WTC11 (cell line): ENCODE data around the gene RHOJ. TPM values are rescaled to one million over a fixed set of nuclear protein-coding genes. Genes with fewer than 3 reads are reported as not detected.
A peak's percentile ranks its signal among the peaks of the same experiment; 100 is the strongest.

Source experiments
- ATAC-seq: fragments of 200-7000 bp; cut with Tn5 transposase; 2 replicates; pipeline ENCODE4 v1.10.0; 2021; ENCODE audit warnings: mild to moderate bottlenecking, moderate library complexity
- CTCF ChIA-PET: fragments of 300-600 bp; sonication (Branson Sonifier 250); formaldehyde crosslinking; loops from one replicate; lab custom pipeline; 2021; ENCODE audit warnings: antibody characterized with exemption; lab: Charles Lee
- POLR2A ChIA-PET: fragments of 350-600 bp; sonication (Branson Sonifier 250); formaldehyde crosslinking; loops from one replicate; lab custom pipeline; 2021; ENCODE audit warnings: antibody characterized with exemption; lab: Charles Lee
- DNase-seq: peaks from one replicate; pipeline ENCODE4 v3.0.0; 2021; ENCODE audit warnings: low spot score
- H3K27ac Mint-ChIP-seq: 2 replicates; pipeline ENCODE4 v1.8.0; 2021; ENCODE audit warnings: mixed read lengths
- H3K27me3 Mint-ChIP-seq: 2 replicates; pipeline ENCODE4 v1.8.0; 2021; ENCODE audit warnings: low read depth, mild to moderate bottlenecking, moderate library complexity, mixed read lengths
- H3K36me3 Mint-ChIP-seq: 2 replicates; pipeline ENCODE4 v1.8.0; 2021; ENCODE audit warnings: mixed read lengths
- H3K4me1 Mint-ChIP-seq: 2 replicates; pipeline ENCODE4 v1.8.0; 2022; ENCODE audit warnings: mixed read lengths
- H3K4me3 Mint-ChIP-seq: 2 replicates; pipeline ENCODE4 v1.8.0; 2021; ENCODE audit warnings: mild to moderate bottlenecking, moderate library complexity, mixed read lengths
- H3K9me3 Mint-ChIP-seq: 2 replicates; pipeline ENCODE4 v1.8.0; 2021; ENCODE audit warnings: mixed read lengths
- CDX4 ChIP-seq: fragments of 250-450 bp; sonication (Bioruptor Pico); IDR thresholded peaks from 2 replicates; pipeline ENCODE4 v1.9.0; 2021; ENCODE audit warnings: moderate library complexity, mild to moderate bottlenecking, inconsistent platforms, borderline replicate concordance
- CTCF ChIP-seq: fragments of 200-600 bp; IDR thresholded peaks from 2 replicates; pipeline ENCODE4 v1.8.0; 2022; ENCODE audit warnings: antibody characterized with exemption
- EMX1 ChIP-seq: fragments of 250-450 bp; sonication (Bioruptor Pico); IDR thresholded peaks from 2 replicates; pipeline ENCODE4 v1.8.0; 2021; ENCODE audit warnings: mild to moderate bottlenecking
- FOXJ3 ChIP-seq: sonication (generic); formaldehyde crosslinking; IDR thresholded peaks from 2 replicates; pipeline ENCODE4 v1.9.0; 2021; ENCODE audit warnings: missing genetic modification reagents, mild to moderate bottlenecking, borderline replicate concordance
- FOXP4 ChIP-seq: sonication (generic); formaldehyde crosslinking; IDR thresholded peaks from 2 replicates; pipeline ENCODE4 v1.8.0; 2022; ENCODE audit warnings: mild to moderate bottlenecking, missing genetic modification reagents
- HMGA2 ChIP-seq: fragments of 250-450 bp; sonication (Bioruptor Pico); IDR thresholded peaks from 2 replicates; pipeline ENCODE4 v1.4.0; 2021; ENCODE audit warnings: mild to moderate bottlenecking, moderate library complexity
- HMGXB4 ChIP-seq: sonication (generic); formaldehyde crosslinking; IDR thresholded peaks from 2 replicates; pipeline ENCODE4 v1.8.1; 2023; ENCODE audit warnings: mild to moderate bottlenecking, moderate library complexity, missing genetic modification reagents
- KAT7 ChIP-seq: sonication (generic); formaldehyde crosslinking; IDR thresholded peaks from 2 replicates; pipeline ENCODE4 v1.8.1; 2023; ENCODE audit warnings: missing genetic modification reagents, mild to moderate bottlenecking, borderline replicate concordance
- SOX15 ChIP-seq: fragments of 250-450 bp; sonication (Bioruptor Pico); IDR thresholded peaks from 2 replicates; pipeline ENCODE4 v1.9.0; 2021; ENCODE audit warnings: mild to moderate bottlenecking
- SP1 ChIP-seq: sonication (generic); formaldehyde crosslinking; conservative IDR thresholded peaks from 2 replicates; pipeline ENCODE4 v1.8.1; 2022; ENCODE audit warnings: missing genetic modification reagents
- STAT6 ChIP-seq: sonication (generic); formaldehyde crosslinking; conservative IDR thresholded peaks from 2 replicates; pipeline ENCODE4 v1.8.1; 2023; ENCODE audit warnings: mild to moderate bottlenecking, low read depth, missing genetic modification reagents, moderate library complexity
- TCF7 ChIP-seq: sonication (generic); formaldehyde crosslinking; IDR thresholded peaks from 2 replicates; pipeline ENCODE4 v1.8.0; 2022; ENCODE audit warnings: mild to moderate bottlenecking, low read depth, missing genetic modification reagents, moderate library complexity
- TEAD4 ChIP-seq: sonication (generic); formaldehyde crosslinking; IDR thresholded peaks from 2 replicates; pipeline ENCODE4 v1.8.0; 2022; ENCODE audit warnings: mild to moderate bottlenecking, missing genetic modification reagents
- ZMAT4 ChIP-seq: fragments of 250-450 bp; sonication (Bioruptor Pico); IDR thresholded peaks from 2 replicates; pipeline ENCODE4 v1.9.0; 2021; ENCODE audit warnings: mild to moderate bottlenecking
- ZNF138 ChIP-seq: sonication (generic); formaldehyde crosslinking; conservative IDR thresholded peaks from 2 replicates; pipeline ENCODE4 v1.8.1; 2022; ENCODE audit warnings: mild to moderate bottlenecking, moderate library complexity, missing genetic modification reagents
- ZNF396 ChIP-seq: fragments of 250-450 bp; sonication (Bioruptor Pico); IDR thresholded peaks from 2 replicates; pipeline ENCODE4 v1.8.0; 2021; ENCODE audit warnings: mild to moderate bottlenecking, moderate library complexity, borderline replicate concordance
- ZNF423 ChIP-seq: fragments of 250-450 bp; sonication (Bioruptor Pico); IDR thresholded peaks from 2 replicates; pipeline ENCODE4 v2.1.2; 2022; ENCODE audit warnings: mild to moderate bottlenecking, moderate library complexity
- ZNF425 ChIP-seq: fragments of 250-450 bp; sonication (Bioruptor Pico); conservative IDR thresholded peaks from 2 replicates; pipeline ENCODE4 v1.9.0; 2021; ENCODE audit warnings: mild to moderate bottlenecking
- ZNF671 ChIP-seq: fragments of 250-450 bp; sonication (Bioruptor Pico); IDR thresholded peaks from 2 replicates; pipeline ENCODE4 v1.8.0; 2021; ENCODE audit warnings: mild to moderate bottlenecking
- total RNA-seq: library from RNA; stranded (reverse); gene quantifications from 3 replicates; pipeline ENCODE4 v1.2.3, GENCODE V29; 2021

Gene RHOJ
- total RNA-seq, 1 experiment from 2014 or later = 0.13 TPM

- POLR2A ChIA-PET = no interaction called here
- H3K27me3 Mint-ChIP-seq = no peaks in the 10 kb centered on the region
- TF ChIP-seq ZNF396 (CRISPR knock-in tag) = no peak
- no peak for TF ChIP-seq SP1 (CRISPR knock-in tag)
- no peak for TF ChIP-seq HMGA2 (CRISPR knock-in tag)
- no peak for TF ChIP-seq FOXP4 (CRISPR knock-in tag)
- TF ChIP-seq CTCF = no peak
- TF ChIP-seq ZMAT4 (CRISPR knock-in tag) = no peak
- no peak for TF ChIP-seq HMGXB4 (CRISPR knock-in tag)
- TF ChIP-seq, all 79 proteins: peak for 0
- H3K9me3 Mint-ChIP-seq = peaks cover 5% of the 10 kb centered on the region
- peaks cover 23% of the 10 kb centered on the region for H3K4me1 Mint-ChIP-seq
- CTCF ChIA-PET = interaction anchor here (2.1 kb wide), 1 partner anchor 11 kb away, joined by 7 read pairs; no protein-coding TSS in a partner anchor
- ATAC-seq (peak; percentile 69), DNase-seq (no peak)
- no peak overlapping the region for H3K4me3 Mint-ChIP-seq
- H3K36me3 Mint-ChIP-seq = no peaks in the 10 kb centered on the region; the same call in 1 of the 2 replicates
- no peak overlapping the region for H3K27ac Mint-ChIP-seq
These were observed 93.3 kb downstream of the RHOJ start for GRCh38 chr14:63297372-63298063.

- POLR2A ChIA-PET = no interaction called here
- Mint-ChIP-seq H3K4me3 (no peak overlapping the region), H3K27ac (no peak overlapping the region), H3K9me3 (peaks cover 7% of the 10 kb centered on the region), H3K36me3 (no peaks in the 10 kb centered on the region; the same call in 1 of the 2 replicates), H3K27me3 (no peaks in the 10 kb centered on the region), H3K4me1 (peaks cover 23% of the 10 kb centered on the region)
- ATAC-seq = no peak
- CTCF ChIA-PET = interaction anchor here (0.6 to 1.1 kb wide), 2 partner anchors 9 to 311 kb away, joined by 3 to 5 read pairs; no protein-coding TSS in a partner anchor
- no peak for DNase-seq
- no peak for TF ChIP-seq ZNF423 (CRISPR knock-in tag)
- no peak for TF ChIP-seq TEAD4 (CRISPR knock-in tag)
- TF ChIP-seq EMX1 = no peak
- no peak for TF ChIP-seq ZNF138 (CRISPR knock-in tag)
- TF ChIP-seq STAT6 (CRISPR knock-in tag) = no peak
- TF ChIP-seq FOXJ3 (CRISPR knock-in tag) = no peak
- TF ChIP-seq TCF7 (CRISPR knock-in tag) = no peak
- TF ChIP-seq SOX15 (CRISPR knock-in tag) = no peak
- TF ChIP-seq ZNF671 (CRISPR knock-in tag) = no peak
- TF ChIP-seq KAT7 (CRISPR knock-in tag) = no peak
- TF ChIP-seq HMGXB4 (CRISPR knock-in tag) = no peak
- TF ChIP-seq CDX4 (CRISPR knock-in tag) = no peak
- no peak for TF ChIP-seq ZNF425
These were observed 95.3 kb downstream of the RHOJ start for GRCh38 chr14:63299351-63300110.
